GM12874 (cell line): ENCODE results near the gene STARD9.

Experiments used
- CTCF ChIP-seq: IDR thresholded peaks from 2 replicates; pipeline ENCODE4 v1.5.1; 2011; ENCODE audit warnings: low read depth, mild to moderate bottlenecking, control low read depth, low read length, moderate library complexity; ENCODE audit not compliant: insufficient read depth

STARD9 gene

GRCh38 chr15:42665827-42666226, 90.4 kb downstream of the STARD9 start:
- no peak for TF ChIP-seq CTCF

- no peak for TF ChIP-seq CTCF
These were observed 92.4 kb downstream of the STARD9 start for GRCh38 chr15:42667855-42668254.

- TF ChIP-seq CTCF: no peak
These were observed 95.0 kb downstream of the STARD9 start for GRCh38 chr15:42670451-42670850.

- TF ChIP-seq CTCF: no peak
These were observed 97.0 kb downstream of the STARD9 start for GRCh38 chr15:42672444-42672843.

- no peak for TF ChIP-seq CTCF
These were observed 99.1 kb downstream of the STARD9 start for GRCh38 chr15:42674472-42674871.

- no peak for TF ChIP-seq CTCF
These were observed 99.6 kb downstream of the STARD9 start for GRCh38 chr15:42675021-42675420.

GRCh38 chr15:42679285-42680141, 104.1 kb downstream of the STARD9 start:
- TF ChIP-seq CTCF: no peak

GRCh38 chr15:42681119-42681518, 105.7 kb downstream of the STARD9 start:
- TF ChIP-seq CTCF: no peak
